Gastroesophageal sphincter (tissue), 4 donors: ENCODE data around the gene MILR1. TPM values are rescaled to one million over a fixed set of nuclear protein-coding genes. Genes with fewer than 3 reads are reported as not detected.
A peak's percentile ranks its signal among the peaks of the same experiment; 100 is the strongest.
"Not testable (repeated sequence)": the region's sequence is repeated elsewhere in the genome, so short reads cannot be mapped to it uniquely, and the experiment has no call there.

ENCODE experiments used
- ATAC-seq: fragments of 150-250 bp; one replicate; pipeline ENCODE4 v1.9.1; 2016; ENCODE audit warnings: mild to moderate bottlenecking, moderate library complexity
- H3K27ac ChIP-seq, 4 donors: fragments of 200-600 bp; sonication (generic) in 3 of 4; 1 replicate in 3 of 4; 2 replicates in 1 of 4; pipeline ENCODE4 v1.5.1; 2016 to 2019
- H3K27me3 ChIP-seq: fragments of 200-600 bp; sonication (generic); one replicate; pipeline ENCODE4 v1.5.1; 2019
- H3K36me3 ChIP-seq, 2 donors: fragments of 200-600 bp; sonication (generic); one replicate each; pipeline ENCODE4 v1.5.1; 2019; ENCODE audit warnings: control low read depth in 1 of 2
- H3K4me1 ChIP-seq, 3 donors: fragments of 200-600 bp; sonication (generic); 1 replicate in 2 of 3; 2 replicates in 1 of 3; pipeline ENCODE4 v1.5.1; 2016 to 2019; ENCODE audit warnings: control low read depth in 2 of 3
- H3K4me3 ChIP-seq, 2 donors: fragments of 200-600 bp; sonication (generic); one replicate each; pipeline ENCODE4 v1.5.1; 2019; ENCODE audit warnings: mild to moderate bottlenecking in 1 of 2, moderate library complexity in 1 of 2
- H3K9me3 ChIP-seq, 3 donors: fragments of 200-600 bp; sonication (generic); one replicate each; pipeline ENCODE4 v1.5.1; 2017 to 2019; ENCODE audit warnings: control low read depth in 2 of 3
- EP300 ChIP-seq: sonication (generic); formaldehyde crosslinking; IDR thresholded peaks from one replicate; pipeline ENCODE4 v1.6.1; 2017; ENCODE audit warnings: antibody characterized with exemption, mild to moderate bottlenecking
- POLR2A ChIP-seq, 2 donors: fragments of 450-650 bp; IDR thresholded peaks; one replicate each; pipeline ENCODE4 v1.6.1; 2017; ENCODE audit warnings: antibody characterized with exemption in 2 of 2, mild to moderate bottlenecking in 2 of 2, moderate library complexity in 1 of 2
- POLR2AphosphoS5 ChIP-seq: sonication (generic); formaldehyde crosslinking; IDR thresholded peaks from one replicate; pipeline ENCODE4 v1.6.1; 2017; ENCODE audit warnings: antibody characterized with exemption
- WGBS, 2 donors: methylation state at CpG; one replicate each; pipeline ENCODE4 v1.1.5; 2018; ENCODE audit warnings: low coverage in 1 of 2; 5-methylcytosine and 5-hydroxymethylcytosine counted together
- total RNA-seq, 4 donors: library from RNA; depleted of rRNA; stranded (reverse); fragments of >200 nt; gene quantifications; one replicate each; pipeline ENCODE4 v1.1.0, GENCODE V29; 2016
- TF ChIP-seq, protein P1 (sequence below), 4 experiments: fragments of 200-600 bp in 2 of 4; fragments of 450-650 bp in 2 of 4; sonication (generic) in 1 of 4; IDR thresholded peaks; one replicate each; pipeline ENCODE4 v1.5.1; 2017 to 2019; ENCODE audit warnings: antibody characterized with exemption in 4 of 4, mild to moderate bottlenecking in 2 of 4, moderate library complexity in 2 of 4

The MILR1 gene
- total RNA-seq, 4 donors from 2014 or later, result 3.5 to 10.1 (median 7.3) TPM; not detected in 1

DNA sequence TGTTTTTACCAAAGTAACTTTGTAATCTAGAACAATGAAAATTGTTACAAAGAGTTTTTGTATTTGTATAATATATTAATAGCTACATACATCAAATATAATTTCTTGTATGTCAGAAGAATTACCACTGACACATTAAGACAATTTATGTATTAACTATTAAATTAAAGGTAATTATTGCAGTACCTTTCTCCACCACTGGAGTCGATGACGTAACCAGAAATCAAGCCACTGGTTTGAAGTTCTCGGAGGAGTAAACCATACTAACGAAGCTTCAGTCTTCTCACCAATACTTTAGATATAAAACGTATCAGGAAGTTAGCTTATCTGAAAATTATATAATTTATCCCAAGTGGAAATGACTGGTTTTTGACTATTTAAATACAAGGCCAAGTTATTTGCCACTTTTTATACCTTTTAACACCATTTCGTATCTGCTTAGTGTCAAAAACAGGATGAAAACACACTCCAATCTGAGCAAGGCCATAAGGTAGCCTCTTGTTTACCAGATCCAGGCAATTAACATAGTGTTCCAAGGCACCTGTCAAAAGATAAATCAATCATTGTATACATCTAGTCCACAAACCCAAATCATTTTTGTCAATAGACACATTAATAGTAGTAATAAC lies 43.7 kb downstream of the MILR1 start:
- Histone ChIP-seq H3K27me3 (no peaks in the 10 kb centered on the region), H3K27ac (no peak overlapping the region), H3K4me3 (no peak overlapping the region), H3K9me3 (no peaks in the 10 kb centered on the region), H3K4me1 (peaks cover 3 to 43% (median 14%) of the 10 kb centered on the region in 3 donors), H3K36me3 (peaks cover 2 to 57% of the 10 kb centered on the region in 2 donors)
- ATAC-seq, result no peak
- TF ChIP-seq EP300, result no peak
- TF ChIP-seq, protein P1, sequence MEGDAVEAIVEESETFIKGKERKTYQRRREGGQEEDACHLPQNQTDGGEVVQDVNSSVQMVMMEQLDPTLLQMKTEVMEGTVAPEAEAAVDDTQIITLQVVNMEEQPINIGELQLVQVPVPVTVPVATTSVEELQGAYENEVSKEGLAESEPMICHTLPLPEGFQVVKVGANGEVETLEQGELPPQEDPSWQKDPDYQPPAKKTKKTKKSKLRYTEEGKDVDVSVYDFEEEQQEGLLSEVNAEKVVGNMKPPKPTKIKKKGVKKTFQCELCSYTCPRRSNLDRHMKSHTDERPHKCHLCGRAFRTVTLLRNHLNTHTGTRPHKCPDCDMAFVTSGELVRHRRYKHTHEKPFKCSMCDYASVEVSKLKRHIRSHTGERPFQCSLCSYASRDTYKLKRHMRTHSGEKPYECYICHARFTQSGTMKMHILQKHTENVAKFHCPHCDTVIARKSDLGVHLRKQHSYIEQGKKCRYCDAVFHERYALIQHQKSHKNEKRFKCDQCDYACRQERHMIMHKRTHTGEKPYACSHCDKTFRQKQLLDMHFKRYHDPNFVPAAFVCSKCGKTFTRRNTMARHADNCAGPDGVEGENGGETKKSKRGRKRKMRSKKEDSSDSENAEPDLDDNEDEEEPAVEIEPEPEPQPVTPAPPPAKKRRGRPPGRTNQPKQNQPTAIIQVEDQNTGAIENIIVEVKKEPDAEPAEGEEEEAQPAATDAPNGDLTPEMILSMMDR (IDR thresholded peaks at IDR 0.05), result peak; percentile 43 to 60 (median 50)
- 72 to 75% methylated on average over 6 of the region's 6 CpGs for WGBS, 2 donors

DNA sequence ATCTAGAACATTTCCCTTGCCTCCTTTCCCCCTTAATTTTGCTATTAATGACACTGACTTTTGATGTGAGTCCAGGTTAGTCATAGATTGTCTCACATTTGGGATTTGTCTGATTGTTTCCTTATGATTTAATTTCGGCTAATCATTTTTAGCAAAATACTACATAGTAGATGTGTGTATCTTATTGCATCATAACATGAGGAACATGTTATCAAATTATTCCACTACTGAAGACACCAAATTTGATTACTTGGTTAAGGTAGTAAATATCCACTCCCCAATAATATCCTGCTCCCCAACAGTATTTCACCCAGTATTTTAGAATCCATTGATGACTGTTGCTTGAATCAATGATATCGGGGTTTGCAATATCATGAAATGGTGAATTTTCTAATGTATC lies 45.2 kb downstream of the MILR1 start:
- Histone ChIP-seq H3K27ac (no peak overlapping the region), H3K4me3 (no peak overlapping the region), H3K4me1 (peaks cover 4 to 58% (median 14%) of the 10 kb centered on the region in 3 donors), H3K9me3 (no peaks in the 10 kb centered on the region), H3K27me3 (no peaks in the 10 kb centered on the region), H3K36me3 (peaks cover 2 to 58% of the 10 kb centered on the region in 2 donors)
- ATAC-seq, result no peak
- TF ChIP-seq POLR2A (IDR thresholded peaks at IDR 0.05) (no peak), EP300 (no peak), POLR2AphosphoS5 (no peak)
- TF ChIP-seq, protein P1 (IDR thresholded peaks at IDR 0.05), result no peak
- WGBS, 2 donors, result 89 to 91% methylated on average over 2 of the region's 2 CpGs

DNA sequence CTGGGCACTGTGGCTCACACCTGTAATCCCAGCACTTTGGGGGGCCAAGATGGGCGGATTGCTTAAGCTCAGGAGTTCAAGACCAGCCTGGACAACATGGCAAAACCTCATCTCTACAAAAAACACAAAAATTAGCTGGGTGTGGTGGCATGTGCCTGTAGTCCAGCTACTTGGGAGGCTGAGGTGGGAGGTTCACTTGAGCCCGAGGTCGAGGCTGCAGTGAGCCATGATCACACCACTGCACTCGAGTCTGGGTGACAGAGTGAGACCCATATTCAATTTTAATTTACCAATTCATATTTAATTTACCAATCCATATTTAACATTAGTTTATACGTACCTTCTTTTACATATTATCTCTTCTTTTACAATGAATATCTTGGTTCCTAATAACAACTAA lies 46.4 kb downstream of the MILR1 start:
- H3K4me3 ChIP-seq, result not testable (repeated sequence)
- WGBS, 2 donors, result 90 to 96% methylated on average over 2 to 5 of the region's 5 CpGs
- H3K4me1 ChIP-seq, result peaks cover 4 to 70% (median 14%) of the 10 kb centered on the region in 3 donors

DNA sequence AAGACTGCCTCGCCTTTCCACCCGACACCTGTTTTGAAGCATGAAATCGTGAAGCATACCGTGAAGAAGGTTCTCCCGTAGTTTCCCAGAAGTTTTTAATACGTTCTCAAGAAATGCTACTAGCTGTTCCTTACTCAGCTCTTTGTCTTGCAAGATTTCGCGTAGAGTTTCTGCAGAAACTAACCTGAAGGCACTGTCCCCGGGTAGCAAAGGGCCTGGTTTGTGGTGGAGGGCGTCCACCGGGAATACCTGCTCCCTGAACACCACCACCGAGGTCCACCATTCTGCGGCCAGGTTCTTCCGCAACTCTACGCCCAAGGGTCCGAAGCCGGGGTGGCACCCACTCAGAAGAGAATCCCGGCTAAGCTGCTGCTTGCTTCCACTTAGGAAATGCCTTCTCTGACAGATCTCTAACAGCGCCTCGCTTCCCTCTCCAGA lies 47.5 kb downstream of the MILR1 start:
- H3K36me3 ChIP-seq, result peaks cover 12 to 59% of the 10 kb centered on the region in 2 donors
- WGBS, 2 donors, result 0% methylated on average over 2 to 6 of the region's 20 CpGs

More for the DNA sequence above, 46.4 kb downstream of the MILR1 start:
- peaks cover 7 to 58% of the 10 kb centered on the region in 2 donors for H3K36me3 ChIP-seq
- not testable (repeated sequence) for ATAC-seq, H3K27ac ChIP-seq, H3K27me3 ChIP-seq, H3K9me3 ChIP-seq

DNA sequence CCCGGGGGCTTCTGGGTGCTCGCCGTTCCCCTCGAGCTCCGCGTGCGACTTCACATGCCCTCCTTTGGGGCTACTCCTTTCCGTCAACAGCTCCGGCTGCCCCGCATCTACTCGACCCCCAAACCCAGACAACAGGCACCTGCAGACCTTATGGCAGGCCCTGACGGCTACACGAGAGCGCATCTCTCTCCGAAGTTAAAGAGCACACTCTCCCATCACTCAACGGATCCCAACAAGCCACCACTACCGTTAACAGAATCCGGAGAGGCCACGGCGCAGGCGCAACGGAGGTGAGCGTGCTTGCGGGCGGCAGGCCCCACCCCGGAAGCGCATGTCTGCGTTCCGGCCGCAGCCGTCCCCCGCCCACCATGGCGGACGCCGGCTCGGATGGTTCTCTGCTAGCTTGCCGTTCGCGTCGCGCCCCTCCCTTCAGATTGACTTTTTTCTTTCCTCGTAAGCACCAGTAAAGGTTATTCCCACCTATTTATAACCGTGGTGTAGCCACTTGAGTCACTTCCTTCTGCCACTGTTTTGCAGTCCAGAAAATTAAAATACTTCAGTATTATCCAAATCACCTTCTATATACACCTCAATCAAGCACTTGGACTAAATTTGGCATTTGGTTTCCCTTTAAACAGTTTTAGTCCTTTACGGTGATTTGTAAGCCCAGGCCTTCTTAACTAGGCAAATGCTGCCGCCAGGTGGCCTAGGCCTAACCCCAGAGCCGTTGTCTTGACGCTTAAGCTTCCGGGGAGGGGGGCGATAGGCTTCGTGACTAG lies 48.1 kb downstream of the MILR1 start, which contains the start of gene POLG2:
POLG2 (minus strand) TSS at position 269 of the 779 bp plus-strand sequence; CDS start at position 183, 86 bp downstream.
- TF ChIP-seq, protein P1 (IDR thresholded peaks at IDR 0.05), result peak in 3 of 4 experiments; percentile 45 to 56 (median 50)
- peak; percentile 93 for TF ChIP-seq POLR2AphosphoS5
- TF ChIP-seq POLR2A (IDR thresholded peaks at IDR 0.05), result peak; percentile 51 to 60
- no peak for TF ChIP-seq EP300
- ATAC-seq, result peak; percentile 93
- 1 to 9% methylated on average over 7 to 14 of the region's 50 CpGs for whole genome bisulfite sequencing, 2 donors
- H3K4me1 ChIP-seq, result peaks cover 4 to 86% (median 14%) of the 10 kb centered on the region in 3 donors
- no peaks in the 10 kb centered on the region for H3K27me3 ChIP-seq
- H3K9me3 ChIP-seq, result no peaks in the 10 kb centered on the region
- H3K36me3 ChIP-seq, result peaks cover 18 to 59% of the 10 kb centered on the region in 2 donors
- peak within 1 kb of the TSS; percentile 70 to 74 for H3K4me3 ChIP-seq
- peak within 1 kb of the TSS; percentile 41 to 84 (median 82) for H3K27ac ChIP-seq

More for the DNA sequence above, 47.5 kb downstream of the MILR1 start:
- no peaks in the 10 kb centered on the region for H3K9me3 ChIP-seq
- peaks cover 4 to 80% (median 14%) of the 10 kb centered on the region in 3 donors for H3K4me1 ChIP-seq
- ATAC-seq, result no peak
- H3K27ac ChIP-seq, result peak overlapping the region; percentile 41 to 84 (median 82)
- TF ChIP-seq, protein P1 (IDR thresholded peaks at IDR 0.05), result no peak
- no peak for TF ChIP-seq POLR2A (IDR thresholded peaks at IDR 0.05)
- no peak for TF ChIP-seq POLR2AphosphoS5
- no peak for TF ChIP-seq EP300
- H3K27me3 ChIP-seq, result no peaks in the 10 kb centered on the region
- peak overlapping the region; percentile 70 to 74 for H3K4me3 ChIP-seq
